Cardiac fibroblast (primary cell): ENCODE results near the gene ATXN1.
A peak's percentile ranks its signal among the peaks of the same experiment; 100 is the strongest.

Experiments
- DNase-seq, 2 donors: peaks; one replicate each; pipeline versions ENCODE4 v3.0.0 to v3.0.0-alpha.2; 2010; ENCODE audit warnings: low read depth in 2 of 2
- H3K4me3 ChIP-seq, 2 donors: replicated peaks in 1 of 2; 1 replicate in 1 of 2; 2 replicates in 1 of 2; pipeline ENCODE4 v1.5.1; 2011; ENCODE audit warnings: low read depth in 2 of 2, low read length in 2 of 2, mild to moderate bottlenecking in 2 of 2, moderate library complexity in 1 of 2
- TF ChIP-seq, protein P1 (sequence below): IDR thresholded peaks from one replicate; pipeline ENCODE4 v1.5.1; 2011; ENCODE audit warnings: low read depth, mild to moderate bottlenecking, low read length, inconsistent platforms

ATXN1 gene

DNA sequence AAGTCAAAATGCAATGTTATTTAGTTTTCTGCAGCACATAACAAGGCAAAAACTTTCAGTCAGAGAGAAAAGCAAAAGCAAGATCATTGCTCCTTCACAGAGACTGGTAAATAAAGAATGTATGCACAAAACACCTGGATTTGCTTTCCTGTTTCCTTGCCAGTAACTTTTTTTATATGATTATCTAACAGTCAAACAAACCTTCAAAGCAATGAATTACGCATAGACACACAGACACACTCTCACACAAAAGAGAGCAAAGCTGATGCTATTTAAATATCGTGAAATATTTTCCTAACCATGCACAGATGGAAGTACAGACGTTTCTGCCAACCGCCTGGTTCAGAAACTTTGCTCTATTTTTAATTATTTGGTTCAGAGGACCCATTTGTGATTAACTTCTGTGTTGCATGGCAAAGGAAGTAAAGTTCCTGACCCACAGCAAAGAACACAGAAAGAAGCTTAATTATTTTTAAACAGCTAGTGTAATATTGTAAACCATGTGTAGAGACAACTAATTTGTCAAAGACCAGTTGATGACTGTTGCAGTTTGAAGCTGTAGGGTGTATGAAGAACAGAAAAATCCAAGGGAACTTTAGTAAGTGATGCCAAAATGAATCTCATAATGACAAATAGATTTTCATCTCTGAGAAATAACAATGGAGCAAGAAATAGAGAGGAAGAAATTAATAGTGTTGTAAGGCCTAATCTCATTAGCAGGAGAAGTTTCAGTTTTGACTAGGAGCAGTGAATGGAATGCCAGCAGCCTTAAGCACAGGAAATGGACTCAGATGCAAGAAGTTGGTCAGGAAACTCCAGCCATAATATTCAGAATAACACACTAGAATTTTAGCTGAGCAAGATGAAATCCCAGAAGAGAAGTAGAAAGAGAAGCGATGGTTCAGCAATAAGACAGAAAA lies 24.1 kb downstream of the ATXN1 start:
- TF ChIP-seq, protein P1, sequence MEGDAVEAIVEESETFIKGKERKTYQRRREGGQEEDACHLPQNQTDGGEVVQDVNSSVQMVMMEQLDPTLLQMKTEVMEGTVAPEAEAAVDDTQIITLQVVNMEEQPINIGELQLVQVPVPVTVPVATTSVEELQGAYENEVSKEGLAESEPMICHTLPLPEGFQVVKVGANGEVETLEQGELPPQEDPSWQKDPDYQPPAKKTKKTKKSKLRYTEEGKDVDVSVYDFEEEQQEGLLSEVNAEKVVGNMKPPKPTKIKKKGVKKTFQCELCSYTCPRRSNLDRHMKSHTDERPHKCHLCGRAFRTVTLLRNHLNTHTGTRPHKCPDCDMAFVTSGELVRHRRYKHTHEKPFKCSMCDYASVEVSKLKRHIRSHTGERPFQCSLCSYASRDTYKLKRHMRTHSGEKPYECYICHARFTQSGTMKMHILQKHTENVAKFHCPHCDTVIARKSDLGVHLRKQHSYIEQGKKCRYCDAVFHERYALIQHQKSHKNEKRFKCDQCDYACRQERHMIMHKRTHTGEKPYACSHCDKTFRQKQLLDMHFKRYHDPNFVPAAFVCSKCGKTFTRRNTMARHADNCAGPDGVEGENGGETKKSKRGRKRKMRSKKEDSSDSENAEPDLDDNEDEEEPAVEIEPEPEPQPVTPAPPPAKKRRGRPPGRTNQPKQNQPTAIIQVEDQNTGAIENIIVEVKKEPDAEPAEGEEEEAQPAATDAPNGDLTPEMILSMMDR, result no peak
- no peak overlapping the region for H3K4me3 ChIP-seq
- DNase-seq, result peak; percentile 62 to 75

DNA sequence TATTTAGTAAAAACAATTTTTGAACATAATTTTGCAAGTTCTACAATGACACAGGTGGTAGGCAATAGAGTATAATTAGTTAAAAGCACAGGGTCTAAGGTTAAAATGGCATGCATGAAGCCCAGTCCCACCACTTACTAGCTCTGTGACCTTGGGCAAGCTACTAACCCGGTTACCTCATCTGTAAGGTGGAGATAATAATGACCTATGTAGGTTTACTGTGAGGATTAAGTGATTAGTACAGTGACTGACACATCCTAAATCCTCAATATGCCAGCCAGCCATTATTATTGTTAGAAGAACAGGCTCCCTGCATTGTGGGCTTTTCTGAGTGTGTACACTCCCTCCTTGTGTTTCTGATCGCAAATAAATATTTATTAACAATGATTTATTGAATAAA lies 26.2 kb downstream of the ATXN1 start:
- DNase-seq, result no peak
- no peak overlapping the region for H3K4me3 ChIP-seq
- TF ChIP-seq, protein P1, result no peak

DNA sequence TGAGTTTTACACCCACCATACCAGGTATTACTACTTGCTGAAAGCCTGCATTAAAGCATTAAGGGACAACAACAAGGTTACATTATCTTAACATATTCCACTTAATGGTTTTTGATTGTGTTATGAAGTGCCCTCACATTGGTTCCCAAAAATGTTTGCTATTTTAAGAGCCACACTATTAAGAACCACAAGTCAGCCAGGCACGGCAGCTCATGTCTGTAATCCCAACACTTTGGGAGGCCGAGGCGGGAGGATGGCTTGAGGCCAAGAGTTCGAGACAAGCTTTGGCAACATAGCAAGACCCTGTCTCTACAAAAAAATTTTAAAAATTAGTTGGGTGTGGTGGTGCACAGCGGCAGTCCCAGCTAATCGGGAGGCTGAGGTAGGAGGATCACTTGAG lies 28.2 kb downstream of the ATXN1 start:
- TF ChIP-seq, protein P1, result no peak
- no peak overlapping the region for H3K4me3 ChIP-seq
- no peak for DNase-seq

DNA sequence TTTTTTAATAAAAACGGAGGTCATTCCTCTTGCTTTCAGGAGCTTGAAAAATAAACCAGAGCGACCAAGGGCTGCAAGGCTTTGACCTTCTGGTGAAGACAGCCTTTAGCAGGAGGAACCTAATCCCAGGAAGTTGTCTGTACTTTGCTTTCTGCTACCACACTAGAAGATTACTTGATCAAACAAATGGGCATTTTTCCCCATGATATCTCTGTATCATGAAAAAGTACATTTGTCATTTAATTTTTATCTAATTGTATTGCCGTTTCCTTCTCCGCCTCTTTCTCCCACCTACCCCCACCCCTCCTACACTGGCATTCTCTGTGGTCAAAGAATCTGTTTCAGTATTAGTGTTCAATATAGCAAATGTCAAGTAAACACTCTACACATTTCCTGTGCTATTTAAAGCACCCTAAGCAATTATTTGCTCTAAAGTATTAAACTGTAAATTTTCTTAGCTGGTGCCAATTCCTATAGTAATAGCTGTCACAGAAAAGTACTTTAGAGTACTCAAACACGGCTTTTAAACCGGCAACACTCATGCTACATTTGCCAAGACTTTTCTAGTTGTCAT lies 29.7 kb downstream of the ATXN1 start:
- no peak overlapping the region for H3K4me3 ChIP-seq
- DNase-seq, result no peak
- TF ChIP-seq, protein P1, result no peak

DNA sequence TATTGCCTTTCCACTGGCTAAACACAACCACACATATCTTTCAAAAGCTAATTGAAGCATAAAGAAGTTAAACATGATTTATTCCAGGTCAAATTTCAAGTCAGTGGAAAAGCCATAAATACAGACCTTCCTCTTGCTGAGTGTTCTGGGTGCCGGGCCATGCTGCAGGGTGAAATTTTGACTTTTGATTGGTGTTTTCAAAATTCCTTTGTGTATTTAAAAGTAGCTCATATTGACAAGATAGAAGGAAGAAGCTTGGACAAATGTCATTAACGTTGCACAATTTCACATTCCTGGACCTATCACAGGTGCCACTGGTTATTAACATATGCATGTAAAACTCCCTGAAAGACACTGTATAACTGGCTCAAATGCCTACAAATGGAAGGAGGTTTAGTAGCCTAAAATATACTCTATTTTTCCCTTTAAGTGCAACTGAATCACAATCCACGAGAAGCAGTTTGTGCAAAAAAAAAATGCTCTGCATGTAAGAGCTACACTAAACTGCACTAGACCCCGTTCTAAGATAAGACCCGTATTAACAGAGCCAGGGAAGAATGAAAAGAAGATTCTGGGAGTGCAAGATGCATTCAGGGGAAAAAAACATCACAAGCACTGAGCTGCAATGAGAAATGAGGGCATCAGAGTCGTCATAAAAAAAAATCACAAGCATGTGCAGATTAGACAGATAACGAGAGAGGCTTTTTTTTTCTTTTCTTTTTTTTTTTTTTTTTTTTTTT lies 30.4 kb downstream of the ATXN1 start:
- no peak for DNase-seq
- TF ChIP-seq, protein P1, result no peak
- no peak overlapping the region for H3K4me3 ChIP-seq

DNA sequence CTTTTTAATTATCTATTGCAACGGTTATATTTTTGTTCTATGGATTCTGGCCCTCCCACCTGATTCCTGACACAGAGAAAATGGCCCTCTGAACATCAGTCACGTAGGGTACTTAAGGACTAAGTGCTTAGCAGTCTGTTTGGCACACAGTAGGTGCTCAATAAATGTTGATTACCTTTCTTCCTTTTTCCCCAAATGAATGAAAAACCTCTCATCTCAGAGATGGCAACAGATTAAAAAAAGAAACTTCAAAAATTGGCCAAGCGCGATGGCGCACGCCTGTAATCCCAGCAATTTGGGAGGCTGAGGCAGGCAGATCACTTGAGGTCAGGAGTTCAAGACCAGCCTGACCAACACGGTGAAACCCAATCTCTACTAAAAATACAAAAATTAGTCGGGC lies 31.5 kb downstream of the ATXN1 start:
- no peak for DNase-seq
- H3K4me3 ChIP-seq, result no peak overlapping the region
- TF ChIP-seq, protein P1, result no peak
